B cell (primary cell): ENCODE measurements around the gene SEMA4D. TPM values are rescaled to one million over a fixed set of nuclear protein-coding genes. Genes with fewer than 3 reads are reported as not detected.

Experiments
- ATAC-seq: fragments of 200-7000 bp; cut with Tn5 transposase; one replicate; pipeline ENCODE4 v1.10.0; 2021; ENCODE audit warnings: low read depth, mild to moderate bottlenecking, moderate number of reproducible peaks, moderate library complexity
- CTCF ChIA-PET: fragments of 350-600 bp; sonication (Branson Sonifier 250); formaldehyde crosslinking; loops from one replicate; lab custom pipeline; 2021; ENCODE audit warnings: antibody characterized with exemption, inconsistent platforms; lab: Charles Lee
- POLR2A ChIA-PET: fragments of 350-600 bp; sonication (Branson Sonifier 250); formaldehyde crosslinking; loops from one replicate; lab custom pipeline; 2021; ENCODE audit warnings: antibody characterized with exemption; lab: Charles Lee
- DNase-seq: peaks from one replicate; pipeline ENCODE4 v3.0.0; 2013
- H2AFZ ChIP-seq: 2 replicates; pipeline ENCODE4 v1.6.1; 2012; ENCODE audit warnings: mild to moderate bottlenecking, low read depth, low read length; ENCODE audit not compliant: insufficient read depth, poor library complexity, severe bottlenecking
- H3K27ac ChIP-seq, 2 donors: 1 replicate in 1 of 2; 2 replicates in 1 of 2; pipeline ENCODE4 v1.5.1; 2012 to 2013; ENCODE audit warnings: low read length in 2 of 2, mild to moderate bottlenecking in 2 of 2, moderate library complexity in 1 of 2
- H3K27me3 ChIP-seq, 4 experiments: fragments of 200-600 bp in 1 of 4; sonication (generic) in 1 of 4; replicated peaks in 1 of 4; 1 replicate in 2 of 4; 2 replicates in 2 of 4; pipeline versions ENCODE4 v1.6.1 to v1.7.0; 2013 to 2016; ENCODE audit warnings: low read length in 3 of 4, mild to moderate bottlenecking in 2 of 4, mixed read lengths in 1 of 4, moderate library complexity in 1 of 4; ENCODE audit not compliant: insufficient read depth in 4 of 4, control insufficient read depth in 3 of 4; ENCODE audit errors: control extremely low read depth in 1 of 4
- H3K36me3 ChIP-seq, 2 experiments: replicated peaks in 1 of 2; 1 replicate in 1 of 2; 2 replicates in 1 of 2; pipeline versions ENCODE4 v1.6.1 to v1.7.1; 2013; ENCODE audit warnings: low read length in 1 of 2; ENCODE audit not compliant: insufficient read depth in 2 of 2, control insufficient read depth in 1 of 2; ENCODE audit errors: control extremely low read depth in 1 of 2, extremely low read depth in 1 of 2
- H3K4me1 ChIP-seq, 2 donors: fragments of 200-600 bp in 1 of 2; sonication (generic) in 1 of 2; 1 replicate in 1 of 2; 2 replicates in 1 of 2; pipeline versions ENCODE4 v1.5.1 to v1.6.1; 2013 to 2017; ENCODE audit warnings: low read length in 2 of 2; ENCODE audit not compliant: control insufficient read depth in 2 of 2, insufficient read depth in 2 of 2
- H3K4me2 ChIP-seq: replicated peaks from 2 replicates; pipeline ENCODE3; 2012; ENCODE audit warnings: mild to moderate bottlenecking, low read depth, low read length; ENCODE audit not compliant: poor library complexity, severe bottlenecking
- H3K4me3 ChIP-seq, 5 experiments: fragments of 200-600 bp in 1 of 5; sonication (generic) in 1 of 5; 1 replicate in 3 of 5; 2 replicates in 2 of 5; pipeline versions ENCODE4 v1.5.1 to v1.7.0; 2011 to 2016; ENCODE audit warnings: low read length in 4 of 5, mild to moderate bottlenecking in 4 of 5, low read depth in 2 of 5, control low read depth in 1 of 5, moderate library complexity in 1 of 5; ENCODE audit not compliant: insufficient read depth in 1 of 5; ENCODE audit errors: control extremely low read depth in 1 of 5, extremely low read depth in 1 of 5
- H3K79me2 ChIP-seq: fragments of 200-600 bp; sonication (generic); one replicate; pipeline ENCODE4 v1.6.0; 2016; ENCODE audit warnings: low read length; ENCODE audit not compliant: control insufficient read depth, insufficient read depth
- H3K9ac ChIP-seq: fragments of 200-600 bp; sonication (generic); 2 replicates; pipeline ENCODE4 v1.6.1; 2017; ENCODE audit warnings: mild to moderate bottlenecking, low read length, moderate library complexity
- H3K9me3 ChIP-seq, 3 donors: one replicate each; pipeline versions ENCODE4 v1.6.1 to v1.7.1; 2013; ENCODE audit warnings: low read length in 2 of 3; ENCODE audit not compliant: control insufficient read depth in 2 of 3, insufficient read depth in 1 of 3; ENCODE audit errors: control extremely low read depth in 1 of 3
- H4K20me1 ChIP-seq: 2 replicates; pipeline ENCODE4 v1.6.0; 2012; ENCODE audit warnings: mild to moderate bottlenecking, low read length; ENCODE audit not compliant: insufficient read depth, control insufficient read depth, poor library complexity, severe bottlenecking
- H3K27ac Mint-ChIP-seq: one replicate; pipeline ENCODE4 v1.8.0; 2021; ENCODE audit warnings: mixed read lengths
- H3K27me3 Mint-ChIP-seq: one replicate; pipeline ENCODE4 v1.8.0; 2021; ENCODE audit warnings: mixed read lengths
- H3K4me1 Mint-ChIP-seq: one replicate; pipeline ENCODE4 v1.8.0; 2021; ENCODE audit warnings: mixed read lengths
- H3K4me3 Mint-ChIP-seq: one replicate; pipeline ENCODE4 v1.8.0; 2021; ENCODE audit warnings: mixed read lengths
- H3K9me3 Mint-ChIP-seq: one replicate; pipeline ENCODE4 v1.8.0; 2022; ENCODE audit warnings: mixed read lengths; ENCODE audit not compliant: insufficient read depth
- CTCF ChIP-seq: fragments of 200-600 bp; IDR thresholded peaks from one replicate; pipeline ENCODE4 v1.8.0; 2022; ENCODE audit warnings: antibody characterized with exemption, mild to moderate bottlenecking
- EZH2 ChIP-seq: IDR thresholded peaks from 2 replicates; pipeline ENCODE4 v1.6.1; 2012; ENCODE audit warnings: borderline replicate concordance, low read depth, mild to moderate bottlenecking, moderate library complexity, low read length; ENCODE audit not compliant: insufficient read depth, poor library complexity, severe bottlenecking
- WGBS: methylation state at CpG from one replicate; pipeline ENCODE4 v1.1.5; 2013; ENCODE audit warnings: missing lambda C conversion rate; ENCODE audit not compliant: insufficient coverage; 5-methylcytosine and 5-hydroxymethylcytosine counted together
- intact Hi-C: fragments of 100-400 bp; cut with micrococcal nuclease; formaldehyde crosslinking; loops from one replicate; pipeline ENCODE4 v1.10.0; 2022
- polyA plus RNA-seq: library from polyadenylated mRNA; depleted of rRNA; stranded (reverse); fragments of >200 nt; gene quantifications from 2 replicates; pipeline ENCODE4 v1.2.3, GENCODE V29; 2012
- total RNA-seq, 2 donors: library from RNA; stranded (reverse); fragments of 120-200 nt in 1 of 2; gene quantifications; 1 replicate in 1 of 2; 2 replicates in 1 of 2; pipeline versions ENCODE4 v1.2.3 to v1.2.4, GENCODE V29; 2013 to 2022

SEMA4D gene
- total and polyA plus RNA-seq, 2 donors (not counting 1 experiment from before 2014, with no cell fraction given), result 53.6 to 231 TPM

DNA sequence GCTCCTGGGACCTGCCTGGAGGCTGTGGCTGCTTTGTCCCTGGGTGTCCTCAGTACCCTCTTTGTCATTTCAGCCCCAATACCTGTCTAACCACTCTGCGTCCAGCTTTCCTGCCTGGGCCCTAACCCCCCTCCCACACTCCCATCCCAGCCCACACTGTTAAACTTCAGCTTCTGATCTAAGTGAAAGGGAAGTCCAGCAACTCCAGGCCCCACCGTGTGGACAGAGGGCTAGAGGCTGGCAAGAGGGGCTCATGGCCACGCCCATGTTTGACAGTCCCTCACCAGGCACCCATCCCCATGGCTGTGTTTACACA lies 56.3 kb downstream of the SEMA4D start:
- Mint-ChIP-seq H3K27me3 (no peaks in the 10 kb centered on the region), H3K4me3 (peak overlapping the region; percentile 13), H3K4me1 (peaks cover 85% of the 10 kb centered on the region), H3K9me3 (no peaks in the 10 kb centered on the region), H3K27ac (peak overlapping the region; percentile 73)
- Histone ChIP-seq H3K36me3 (peaks cover 0 to 11% of the 10 kb centered on the region in 2 experiments), H3K4me3 (no peak overlapping the region), H3K9ac (peak overlapping the region; percentile 48), H3K4me2 (peak overlapping the region; percentile 75), H3K27me3 (no peaks in the 10 kb centered on the region), H3K9me3 (no peaks in the 10 kb centered on the region), H3K27ac (peak overlapping the region in 1 of 2 donors; percentile 63), H3K79me2 (peaks cover 83% of the 10 kb centered on the region), H4K20me1 (peaks cover 85% of the 10 kb centered on the region), H3K4me1 (peaks cover 55 to 72% of the 10 kb centered on the region in 2 donors), H2AFZ (no peak overlapping the region)
- WGBS, result 74% methylated on average over 3 of the region's 3 CpGs
- intact Hi-C loops, result loop anchor here (5.0 kb wide), 1 partner anchor 66 kb away; no protein-coding TSS in a partner anchor
- TF ChIP-seq CTCF, result no peak
- no peak for TF ChIP-seq EZH2
- POLR2A ChIA-PET, result interaction anchor here (0.6 kb wide), 2 partner anchors 66 to 603 kb away, joined by 3 to 4 read pairs; no protein-coding TSS in a partner anchor
- CTCF ChIA-PET, result interaction anchor here (1.2 to 2.9 kb wide), 4 partner anchors 24 to 107 kb away, joined by 3 to 11 read pairs (median 8); no protein-coding TSS in a partner anchor
- ATAC-seq (no peak), DNase-seq (no peak)

DNA sequence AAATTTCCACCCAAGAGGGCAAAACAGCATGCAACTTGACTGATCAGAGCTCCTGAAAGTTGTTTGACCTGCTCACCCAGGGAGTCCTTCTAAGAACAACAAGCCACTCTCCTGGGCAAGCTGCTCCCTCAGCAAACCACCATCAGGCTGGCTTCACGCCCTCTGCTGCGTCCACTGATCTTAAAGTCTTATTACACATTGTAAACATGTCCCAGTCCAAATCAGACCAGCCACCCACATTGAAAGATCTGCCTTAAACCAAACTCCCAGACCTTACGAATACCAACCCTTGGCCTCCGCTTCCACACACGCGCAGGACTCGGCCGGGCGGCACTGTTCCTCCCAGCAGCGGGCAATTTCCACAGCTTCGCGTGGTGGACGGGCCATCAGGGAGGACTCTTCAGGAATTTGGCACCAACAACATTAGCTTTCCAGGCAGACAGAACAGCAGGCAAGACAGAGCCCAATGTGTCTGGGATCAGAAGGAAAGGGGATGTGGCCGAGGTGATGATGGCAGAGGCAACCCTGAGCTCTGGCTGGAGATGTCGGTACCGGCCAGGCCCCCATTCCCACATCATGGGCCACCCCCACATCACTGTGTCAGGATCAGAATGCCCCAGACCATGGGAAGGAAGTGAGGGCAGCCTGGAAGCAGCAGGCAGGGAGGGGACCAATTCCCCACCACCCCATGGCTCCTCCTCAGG lies 56.8 kb downstream of the SEMA4D start:
- Mint-ChIP-seq H3K27me3 (no peaks in the 10 kb centered on the region), H3K27ac (peak overlapping the region; percentile 73), H3K4me1 (peaks cover 89% of the 10 kb centered on the region), H3K4me3 (peak overlapping the region; percentile 47), H3K9me3 (no peaks in the 10 kb centered on the region)
- Histone ChIP-seq H3K9me3 (no peaks in the 10 kb centered on the region), H3K9ac (no peak overlapping the region), H3K36me3 (peaks cover 0 to 13% of the 10 kb centered on the region in 2 experiments), H4K20me1 (peaks cover 85% of the 10 kb centered on the region), H3K27ac (peak overlapping the region in 1 of 2 donors; percentile 63), H3K4me2 (peak overlapping the region; percentile 75), H3K4me3 (no peak overlapping the region), H3K27me3 (no peaks in the 10 kb centered on the region), H2AFZ (no peak overlapping the region), H3K79me2 (peaks cover 83% of the 10 kb centered on the region), H3K4me1 (peaks cover 60 to 77% of the 10 kb centered on the region in 2 donors)
- TF ChIP-seq EZH2 (no peak), CTCF (no peak)
- ChIA-PET CTCF (interaction anchor here (0.9 to 2.0 kb wide), 4 partner anchors 14 to 108 kb away, joined by 3 to 11 read pairs (median 4); no protein-coding TSS in a partner anchor), POLR2A (interaction anchor here (0.6 kb wide), 2 partner anchors 66 to 603 kb away, joined by 3 to 4 read pairs; no protein-coding TSS in a partner anchor)
- ATAC-seq, result no peak
- DNase-seq, result no peak
- intact Hi-C loops, result loop anchor here (5.0 kb wide), 1 partner anchor 66 kb away; no protein-coding TSS in a partner anchor
- WGBS, result 96% methylated on average over 13 of the region's 16 CpGs
